Esophagus muscularis mucosa (tissue), 4 donors: ENCODE data around the gene LYZL1.

Source experiments
- EP300 ChIP-seq: sonication (generic); formaldehyde crosslinking; IDR thresholded peaks from one replicate; pipeline ENCODE4 v1.6.1; 2017; ENCODE audit warnings: antibody characterized with exemption
- POLR2A ChIP-seq: fragments of 450-650 bp; IDR thresholded peaks from one replicate; pipeline ENCODE4 v1.6.1; 2017; ENCODE audit warnings: antibody characterized with exemption, moderate library complexity, mild to moderate bottlenecking, low read depth
- POLR2AphosphoS5 ChIP-seq, 2 donors: sonication (generic); formaldehyde crosslinking; IDR thresholded peaks; one replicate each; pipeline ENCODE4 v1.6.1; 2017; ENCODE audit warnings: antibody characterized with exemption in 2 of 2
- TF ChIP-seq, protein P1 (sequence below), 3 experiments: fragments of 200-600 bp in 2 of 3; fragments of 450-650 bp in 1 of 3; sonication (generic) in 2 of 3; IDR thresholded peaks; one replicate each; pipeline ENCODE4 v1.5.1; 2017 to 2019; ENCODE audit warnings: antibody characterized with exemption in 3 of 3, mild to moderate bottlenecking in 2 of 3, moderate library complexity in 1 of 3

DNA sequence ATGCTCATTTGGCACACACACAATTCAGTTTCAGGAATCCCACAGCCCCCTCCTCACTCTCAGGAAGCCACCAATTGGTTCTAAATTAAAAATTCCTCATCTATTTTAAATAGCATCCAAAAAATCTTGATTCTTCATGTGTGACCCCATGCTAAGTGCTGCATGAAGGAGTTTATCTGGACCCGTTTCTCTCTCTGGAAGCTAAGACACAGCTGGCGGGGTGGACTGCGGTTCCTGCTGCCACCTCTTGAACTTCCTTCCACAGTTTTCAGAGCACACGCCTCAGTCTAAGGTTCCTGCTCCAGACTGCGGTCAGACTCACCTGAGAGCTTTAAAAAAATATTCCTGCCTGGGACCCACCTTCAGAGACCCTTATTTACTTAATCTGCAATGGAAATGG is 34.5 kb downstream of the LYZL1 start:
- TF ChIP-seq, protein P1, sequence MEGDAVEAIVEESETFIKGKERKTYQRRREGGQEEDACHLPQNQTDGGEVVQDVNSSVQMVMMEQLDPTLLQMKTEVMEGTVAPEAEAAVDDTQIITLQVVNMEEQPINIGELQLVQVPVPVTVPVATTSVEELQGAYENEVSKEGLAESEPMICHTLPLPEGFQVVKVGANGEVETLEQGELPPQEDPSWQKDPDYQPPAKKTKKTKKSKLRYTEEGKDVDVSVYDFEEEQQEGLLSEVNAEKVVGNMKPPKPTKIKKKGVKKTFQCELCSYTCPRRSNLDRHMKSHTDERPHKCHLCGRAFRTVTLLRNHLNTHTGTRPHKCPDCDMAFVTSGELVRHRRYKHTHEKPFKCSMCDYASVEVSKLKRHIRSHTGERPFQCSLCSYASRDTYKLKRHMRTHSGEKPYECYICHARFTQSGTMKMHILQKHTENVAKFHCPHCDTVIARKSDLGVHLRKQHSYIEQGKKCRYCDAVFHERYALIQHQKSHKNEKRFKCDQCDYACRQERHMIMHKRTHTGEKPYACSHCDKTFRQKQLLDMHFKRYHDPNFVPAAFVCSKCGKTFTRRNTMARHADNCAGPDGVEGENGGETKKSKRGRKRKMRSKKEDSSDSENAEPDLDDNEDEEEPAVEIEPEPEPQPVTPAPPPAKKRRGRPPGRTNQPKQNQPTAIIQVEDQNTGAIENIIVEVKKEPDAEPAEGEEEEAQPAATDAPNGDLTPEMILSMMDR (IDR thresholded peaks at IDR 0.05), result no peak
- TF ChIP-seq POLR2A (no peak), EP300 (no peak), POLR2AphosphoS5 (IDR thresholded peaks at IDR 0.05) (no peak)
